Panc1 (cell line): ENCODE data around the gene ALDH1L2. TPM values are rescaled to one million over a fixed set of nuclear protein-coding genes. Genes with fewer than 3 reads are reported as not detected.
"Not testable (repeated sequence)": the region's sequence is repeated elsewhere in the genome, so short reads cannot be mapped to it uniquely, and the experiment has no call there.

Source experiments
- ATAC-seq: fragments of 200-7000 bp; cut with Tn5 transposase; 2 replicates; pipeline ENCODE4 v1.9.1; 2020; ENCODE audit warnings: mild to moderate bottlenecking, moderate library complexity
- BruUV-seq: library from RNA; stranded (reverse); fragments of 400-500 nt; replicated peaks from 2 replicates; lab custom pipeline; 2021; lab: Mats Ljungman, UMichigan
- CTCF ChIA-PET: fragments of 300-600 bp; sonication (Branson Sonifier 250); formaldehyde crosslinking; loops from one replicate; lab custom pipeline; 2022; ENCODE audit warnings: antibody characterized with exemption; lab: Charles Lee
- POLR2A ChIA-PET: fragments of 300-600 bp; sonication (Branson Sonifier 250); formaldehyde crosslinking; loops from one replicate; lab custom pipeline; 2022; ENCODE audit warnings: antibody characterized with exemption; lab: Charles Lee
- DNase-seq: peaks from one replicate; pipeline ENCODE4 v3.0.0-alpha.2; 2010; ENCODE audit warnings: low read depth, low spot score
- H3K27ac ChIP-seq: 2 replicates; pipeline ENCODE4 v1.5.1; 2011; ENCODE audit warnings: mild to moderate bottlenecking, low read length, inconsistent platforms
- H3K27me3 ChIP-seq: fragments of 200-500 bp; sonication (Bioruptor generic); 2 replicates; pipeline ENCODE4 v1.6.0; 2014; ENCODE audit warnings: low read length, inconsistent platforms; ENCODE audit not compliant: control insufficient read depth, insufficient read depth
- H3K36me3 ChIP-seq: fragments of 200-500 bp; sonication (Bioruptor generic); 2 replicates; pipeline ENCODE4 v1.5.1; 2014; ENCODE audit warnings: inconsistent platforms, mild to moderate bottlenecking, low read length, moderate library complexity; ENCODE audit not compliant: control insufficient read depth, insufficient read depth
- H3K4me1 ChIP-seq: 2 replicates; pipeline ENCODE4 v1.5.1; 2011; ENCODE audit warnings: inconsistent platforms, mild to moderate bottlenecking, low read length, moderate library complexity; ENCODE audit not compliant: control insufficient read depth, insufficient read depth
- H3K4me3 ChIP-seq, 2 experiments: 2 replicates each; pipeline ENCODE4 v1.5.1; 2011 to 2012; ENCODE audit warnings: low read depth in 2 of 2, low read length in 2 of 2, mild to moderate bottlenecking in 2 of 2, inconsistent platforms in 1 of 2, moderate library complexity in 1 of 2
- H3K9me3 ChIP-seq: fragments of 200-500 bp; sonication (Bioruptor generic); 2 replicates; pipeline ENCODE4 v1.5.1; 2014; ENCODE audit warnings: low read depth, mild to moderate bottlenecking, inconsistent platforms, low read length, moderate library complexity; ENCODE audit not compliant: control insufficient read depth, insufficient read depth
- CTCF ChIP-seq: fragments of 450-650 bp; IDR thresholded peaks from 2 replicates; pipeline ENCODE4 v1.5.1; 2017; ENCODE audit warnings: mild to moderate bottlenecking
- POLR2AphosphoS5 ChIP-seq: IDR thresholded peaks from 2 replicates; pipeline ENCODE4 v1.6.1; 2012; ENCODE audit warnings: mild to moderate bottlenecking, low read depth, low read length, moderate library complexity
- REST ChIP-seq, 2 experiments: IDR thresholded peaks; 2 replicates each; pipeline ENCODE4 v1.6.1; 2011 to 2012; ENCODE audit warnings: low read depth in 2 of 2, control low read depth in 1 of 2, low read length in 1 of 2, mild to moderate bottlenecking in 1 of 2, moderate library complexity in 1 of 2; ENCODE audit not compliant: insufficient read depth in 1 of 2
- SIN3A ChIP-seq: IDR thresholded peaks from 2 replicates; pipeline ENCODE4 v1.6.1; 2012; ENCODE audit warnings: low read depth, mild to moderate bottlenecking, low read length, moderate library complexity, borderline replicate concordance; ENCODE audit not compliant: insufficient read depth
- TCF7L2 ChIP-seq: IDR thresholded peaks from 2 replicates; pipeline ENCODE4 v1.6.1; 2011; ENCODE audit warnings: mild to moderate bottlenecking, low read depth, low read length, inconsistent platforms
- in situ Hi-C: cut with HindIII; loops from 2 replicates; pipeline ENCODE4 v1.10.0; 2016; ENCODE audit warnings: low sequenced_read_pairs, low pct_unique_long_range_greater_than_20kb
- intact Hi-C: fragments of 100-400 bp; cut with micrococcal nuclease; formaldehyde crosslinking; loops from one replicate; pipeline ENCODE4 v1.10.0; 2022; ENCODE audit not compliant: unreplicated experiment
- total RNA-seq: library from RNA; stranded (reverse); gene quantifications from one replicate; pipeline ENCODE4 v1.2.1, GENCODE V29; 2021; ENCODE audit not compliant: unreplicated experiment

The ALDH1L2 gene
- total RNA-seq, 1 experiment from 2014 or later = 2.2 TPM

GRCh38 chr12:104985206-104985605 is 99.1 kb downstream of the ALDH1L2 start:
- H3K36me3 ChIP-seq = no peaks in the 10 kb centered on the region; the same call in none of the 2 replicates
- no peak for DNase-seq
- no peaks in the 10 kb centered on the region for H3K27me3 ChIP-seq
- H3K27ac ChIP-seq = no peak overlapping the region
- intact Hi-C loops (no loop called here), in situ Hi-C loops (no loop called here)
- ChIA-PET CTCF (no interaction called here), POLR2A (interaction anchor here (0.5 kb wide), 1 partner anchor 182 kb away, joined by 3 read pairs; no protein-coding TSS in a partner anchor)
- peak; percentile 56; the same call in 1 of the 2 replicates for ATAC-seq
- no TSS peak for BruUV-seq
- no peaks in the 10 kb centered on the region for H3K9me3 ChIP-seq
- peaks cover 10% of the 10 kb centered on the region for H3K4me1 ChIP-seq
- peak overlapping the region; percentile 74 to 87 for H3K4me3 ChIP-seq
- TF ChIP-seq CTCF (peak; percentile 69), SIN3A (no peak)

- POLR2A ChIA-PET, H3K27ac ChIP-seq, ATAC-seq, H3K36me3 ChIP-seq, CTCF ChIA-PET, H3K9me3 ChIP-seq, H3K27me3 ChIP-seq, H3K4me3 ChIP-seq, DNase-seq, in situ Hi-C loops, H3K4me1 ChIP-seq, intact Hi-C loops, BruUV-seq: not testable (repeated sequence)
These were observed 106.6 kb downstream of the ALDH1L2 start for GRCh38 chr12:104977688-104978087.

GRCh38 chr12:104976703-104977102 is 107.6 kb downstream of the ALDH1L2 start:
- in situ Hi-C loops = no loop called here
- TF ChIP-seq REST (IDR thresholded peaks at IDR 0.05; ENCODE audit: insufficient read depth in 1 of 2, low read depth in 2 of 2, low read length in 1 of 2) (no peak), SIN3A (no peak), POLR2AphosphoS5 (no peak), TCF7L2 (no peak), CTCF (no peak; the same call in 1 of the 2 replicates)
- no TSS peak for BruUV-seq
- intact Hi-C loops = no loop called here
- no peak overlapping the region for H3K27ac ChIP-seq
- H3K36me3 ChIP-seq = no peaks in the 10 kb centered on the region
- no peak overlapping the region for H3K4me3 ChIP-seq
- H3K27me3 ChIP-seq = no peaks in the 10 kb centered on the region
- DNase-seq = no peak
- no peaks in the 10 kb centered on the region for H3K4me1 ChIP-seq
- POLR2A ChIA-PET = no interaction called here
- CTCF ChIA-PET = no interaction called here
- no peaks in the 10 kb centered on the region for H3K9me3 ChIP-seq
- no peak for ATAC-seq
